HG03354 (cell line): Measurements from ENCODE around the gene B3GNT2.

Experiments
- ATAC-seq: cut with Tn5 transposase; IDR thresholded peaks from one replicate; pipeline ENCODE4 v1.9.1; 2021; ENCODE audit warnings: mild to moderate bottlenecking; ENCODE audit not compliant: unreplicated experiment, poor library complexity, severe bottlenecking

Gene B3GNT2

GRCh38 chr2:62202019-62202722 is 6.3 kb downstream of the B3GNT2 start:
- ATAC-seq, result peak; percentile 39

- no peak for ATAC-seq
Measured at GRCh38 chr2:62202729-62203128, 6.8 kb downstream of the B3GNT2 start.

- no peak for ATAC-seq
Measured at GRCh38 chr2:62203459-62203858, 7.5 kb downstream of the B3GNT2 start.

GRCh38 chr2:62204998-62205496 is 9.1 kb downstream of the B3GNT2 start:
- ATAC-seq, result no peak

GRCh38 chr2:62205554-62205953 is 9.6 kb downstream of the B3GNT2 start:
- no peak for ATAC-seq

- ATAC-seq, result no peak
Measured at GRCh38 chr2:62206024-62206423, 10.1 kb downstream of the B3GNT2 start.

- ATAC-seq, result no peak
Measured at GRCh38 chr2:62207491-62207890, 11.6 kb downstream of the B3GNT2 start.

GRCh38 chr2:62208074-62208757 is 12.3 kb downstream of the B3GNT2 start:
- ATAC-seq, result no peak

- no peak for ATAC-seq
Measured at GRCh38 chr2:62208758-62209114, 12.8 kb downstream of the B3GNT2 start.

- ATAC-seq, result no peak
Measured at GRCh38 chr2:62209427-62209991, 13.6 kb downstream of the B3GNT2 start.

- ATAC-seq, result no peak
Measured at GRCh38 chr2:62215306-62216064, 19.6 kb downstream of the B3GNT2 start.

- no peak for ATAC-seq
Measured at GRCh38 chr2:62216113-62216512, 20.2 kb downstream of the B3GNT2 start.

- ATAC-seq, result no peak
Measured at GRCh38 chr2:62216616-62217015, 20.7 kb downstream of the B3GNT2 start.

GRCh38 chr2:62217421-62217820 is 21.5 kb downstream of the B3GNT2 start:
- no peak for ATAC-seq

GRCh38 chr2:62217970-62218369 is 22.1 kb downstream of the B3GNT2 start:
- ATAC-seq, result no peak

- ATAC-seq, result no peak
Measured at GRCh38 chr2:62219407-62220159, 23.7 kb downstream of the B3GNT2 start.

GRCh38 chr2:62221141-62221540 is 25.2 kb downstream of the B3GNT2 start:
- ATAC-seq, result no peak

GRCh38 chr2:62222171-62222570 is 26.3 kb downstream of the B3GNT2 start:
- ATAC-seq, result no peak

GRCh38 chr2:62222674-62223073 is 26.8 kb downstream of the B3GNT2 start:
- ATAC-seq, result no peak

- ATAC-seq, result no peak
Measured at GRCh38 chr2:62224976-62225375, 29.1 kb downstream of the B3GNT2 start.
